Measurements from ENCODE around the gene GAL3ST2.

DNA sequence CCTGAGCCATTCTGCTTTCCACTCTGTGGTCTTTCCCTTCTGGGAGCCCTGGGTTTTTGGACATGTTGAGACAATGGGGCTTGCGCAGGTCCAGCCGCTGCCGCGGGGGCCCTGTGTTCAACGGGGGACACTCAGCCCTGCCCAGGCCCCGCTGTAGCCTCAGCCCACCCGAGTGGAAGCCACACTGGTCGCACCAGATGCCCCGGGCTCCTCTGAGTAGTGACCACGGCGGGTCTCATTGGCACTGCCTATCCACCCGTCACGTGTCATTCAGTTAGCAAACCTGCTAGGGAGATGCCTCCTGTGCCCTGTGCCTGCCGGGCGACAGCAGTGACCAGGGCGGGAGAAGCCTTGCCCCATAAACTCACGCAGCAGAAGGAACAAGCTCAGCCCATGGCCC lies 23.1 kb upstream of the GAL3ST2 start:
- TF ChIP-seq, protein P1, sequence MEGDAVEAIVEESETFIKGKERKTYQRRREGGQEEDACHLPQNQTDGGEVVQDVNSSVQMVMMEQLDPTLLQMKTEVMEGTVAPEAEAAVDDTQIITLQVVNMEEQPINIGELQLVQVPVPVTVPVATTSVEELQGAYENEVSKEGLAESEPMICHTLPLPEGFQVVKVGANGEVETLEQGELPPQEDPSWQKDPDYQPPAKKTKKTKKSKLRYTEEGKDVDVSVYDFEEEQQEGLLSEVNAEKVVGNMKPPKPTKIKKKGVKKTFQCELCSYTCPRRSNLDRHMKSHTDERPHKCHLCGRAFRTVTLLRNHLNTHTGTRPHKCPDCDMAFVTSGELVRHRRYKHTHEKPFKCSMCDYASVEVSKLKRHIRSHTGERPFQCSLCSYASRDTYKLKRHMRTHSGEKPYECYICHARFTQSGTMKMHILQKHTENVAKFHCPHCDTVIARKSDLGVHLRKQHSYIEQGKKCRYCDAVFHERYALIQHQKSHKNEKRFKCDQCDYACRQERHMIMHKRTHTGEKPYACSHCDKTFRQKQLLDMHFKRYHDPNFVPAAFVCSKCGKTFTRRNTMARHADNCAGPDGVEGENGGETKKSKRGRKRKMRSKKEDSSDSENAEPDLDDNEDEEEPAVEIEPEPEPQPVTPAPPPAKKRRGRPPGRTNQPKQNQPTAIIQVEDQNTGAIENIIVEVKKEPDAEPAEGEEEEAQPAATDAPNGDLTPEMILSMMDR (IDR thresholded peaks at IDR 0.05; ENCODE audit: poor library complexity, severe bottlenecking): no peak
- TF ChIP-seq, protein P2, sequence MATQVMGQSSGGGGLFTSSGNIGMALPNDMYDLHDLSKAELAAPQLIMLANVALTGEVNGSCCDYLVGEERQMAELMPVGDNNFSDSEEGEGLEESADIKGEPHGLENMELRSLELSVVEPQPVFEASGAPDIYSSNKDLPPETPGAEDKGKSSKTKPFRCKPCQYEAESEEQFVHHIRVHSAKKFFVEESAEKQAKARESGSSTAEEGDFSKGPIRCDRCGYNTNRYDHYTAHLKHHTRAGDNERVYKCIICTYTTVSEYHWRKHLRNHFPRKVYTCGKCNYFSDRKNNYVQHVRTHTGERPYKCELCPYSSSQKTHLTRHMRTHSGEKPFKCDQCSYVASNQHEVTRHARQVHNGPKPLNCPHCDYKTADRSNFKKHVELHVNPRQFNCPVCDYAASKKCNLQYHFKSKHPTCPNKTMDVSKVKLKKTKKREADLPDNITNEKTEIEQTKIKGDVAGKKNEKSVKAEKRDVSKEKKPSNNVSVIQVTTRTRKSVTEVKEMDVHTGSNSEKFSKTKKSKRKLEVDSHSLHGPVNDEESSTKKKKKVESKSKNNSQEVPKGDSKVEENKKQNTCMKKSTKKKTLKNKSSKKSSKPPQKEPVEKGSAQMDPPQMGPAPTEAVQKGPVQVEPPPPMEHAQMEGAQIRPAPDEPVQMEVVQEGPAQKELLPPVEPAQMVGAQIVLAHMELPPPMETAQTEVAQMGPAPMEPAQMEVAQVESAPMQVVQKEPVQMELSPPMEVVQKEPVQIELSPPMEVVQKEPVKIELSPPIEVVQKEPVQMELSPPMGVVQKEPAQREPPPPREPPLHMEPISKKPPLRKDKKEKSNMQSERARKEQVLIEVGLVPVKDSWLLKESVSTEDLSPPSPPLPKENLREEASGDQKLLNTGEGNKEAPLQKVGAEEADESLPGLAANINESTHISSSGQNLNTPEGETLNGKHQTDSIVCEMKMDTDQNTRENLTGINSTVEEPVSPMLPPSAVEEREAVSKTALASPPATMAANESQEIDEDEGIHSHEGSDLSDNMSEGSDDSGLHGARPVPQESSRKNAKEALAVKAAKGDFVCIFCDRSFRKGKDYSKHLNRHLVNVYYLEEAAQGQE (IDR thresholded peaks at IDR 0.05; ENCODE audit: borderline replicate concordance): no peak
- TF ChIP-seq EZH2 (IDR thresholded peaks at IDR 0.05; ENCODE audit: borderline replicate concordance, insufficient read depth, low read length, poor library complexity, severe bottlenecking) (no peak), TAF1 (IDR thresholded peaks at IDR 0.05; ENCODE audit: low read depth) (no peak)

Data from neural cell (in vitro differentiated cells).